Ecto neural progenitor cell (in vitro differentiated cells): ENCODE data around the gene CCDC141.

Source experiments
- DNase-seq: peaks from one replicate; pipeline ENCODE4 v3.0.0-alpha.2; 2018; ENCODE audit warnings: low spot score

The CCDC141 gene

GRCh38 chr2:178870703-178871102 lies 179.2 kb downstream of the CCDC141 start:
- no peak for DNase-seq

GRCh38 chr2:178865999-178866398 lies 183.9 kb downstream of the CCDC141 start:
- DNase-seq: no peak

- DNase-seq: no peak
These were observed 184.6 kb downstream of the CCDC141 start for GRCh38 chr2:178865146-178865936.

- DNase-seq: no peak
These were observed 185.9 kb downstream of the CCDC141 start for GRCh38 chr2:178863856-178864620.

- DNase-seq: no peak
These were observed 186.6 kb downstream of the CCDC141 start for GRCh38 chr2:178863130-178863855.

- no peak for DNase-seq
These were observed 189.4 kb downstream of the CCDC141 start for GRCh38 chr2:178860551-178860950.

GRCh38 chr2:178859730-178860129 lies 190.2 kb downstream of the CCDC141 start:
- no peak for DNase-seq

- no peak for DNase-seq
These were observed 190.9 kb downstream of the CCDC141 start for GRCh38 chr2:178858896-178859625.

- no peak for DNase-seq
These were observed 194.8 kb downstream of the CCDC141 start for GRCh38 chr2:178855151-178855550.

GRCh38 chr2:178848335-178848734 lies 201.6 kb downstream of the CCDC141 start:
- no peak for DNase-seq

GRCh38 chr2:178846458-178846802 lies 203.5 kb downstream of the CCDC141 start:
- DNase-seq: no peak

GRCh38 chr2:178845566-178846457 lies 204.1 kb downstream of the CCDC141 start:
- DNase-seq: no peak

GRCh38 chr2:178844701-178845100 lies 205.2 kb downstream of the CCDC141 start:
- no peak for DNase-seq

GRCh38 chr2:178844269-178844668 lies 205.7 kb downstream of the CCDC141 start:
- no peak for DNase-seq

GRCh38 chr2:178843697-178844096 lies 206.2 kb downstream of the CCDC141 start:
- DNase-seq: no peak

GRCh38 chr2:178836807-178837206 lies 213.1 kb downstream of the CCDC141 start:
- no peak for DNase-seq

- DNase-seq: no peak
These were observed 215.9 kb downstream of the CCDC141 start for GRCh38 chr2:178834086-178834485.

GRCh38 chr2:178833382-178833781 lies 216.6 kb downstream of the CCDC141 start:
- DNase-seq: no peak

GRCh38 chr2:178830451-178830850 lies 219.5 kb downstream of the CCDC141 start:
- no peak for DNase-seq

GRCh38 chr2:178829981-178830380 lies 220.0 kb downstream of the CCDC141 start:
- DNase-seq: no peak
